Activated T-cell treated with anti-CD3 and anti-CD28 coated beads, Interleukin-2, amount 50 U/mL, for 24 hours (primary cell): Measurements from ENCODE around the gene EXOC1L.

Experiments
- DNase-seq: peaks from one replicate; pipeline ENCODE4 v3.0.0-alpha.2; 2020
- H3K27ac Mint-ChIP-seq: 2 replicates; pipeline ENCODE4 v1.8.0; 2020; ENCODE audit warnings: mild to moderate bottlenecking, mixed read lengths
- H3K27me3 Mint-ChIP-seq: 2 replicates; pipeline ENCODE4 v1.8.0; 2020; ENCODE audit warnings: mixed read lengths
- H3K36me3 Mint-ChIP-seq: 2 replicates; pipeline ENCODE4 v1.8.0; 2020; ENCODE audit warnings: low read depth, mixed read lengths
- H3K4me1 Mint-ChIP-seq: 2 replicates; pipeline ENCODE4 v1.8.0; 2020; ENCODE audit warnings: low read depth, mixed read lengths
- H3K4me3 Mint-ChIP-seq: 2 replicates; pipeline ENCODE4 v1.8.0; 2020; ENCODE audit warnings: mild to moderate bottlenecking, moderate library complexity, mixed read lengths
- H3K9me3 Mint-ChIP-seq: 2 replicates; pipeline ENCODE4 v1.8.0; 2020; ENCODE audit warnings: mixed read lengths

EXOC1L gene, protein sequence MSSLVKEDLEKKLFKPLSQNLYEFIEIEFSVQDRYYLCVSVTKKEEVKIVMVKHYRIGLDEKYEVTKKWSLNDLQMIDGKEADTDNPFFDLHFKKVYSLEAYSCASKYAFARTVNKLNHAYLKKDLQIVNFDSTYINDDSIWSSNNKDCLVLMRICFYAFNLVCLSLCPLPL

DNA sequence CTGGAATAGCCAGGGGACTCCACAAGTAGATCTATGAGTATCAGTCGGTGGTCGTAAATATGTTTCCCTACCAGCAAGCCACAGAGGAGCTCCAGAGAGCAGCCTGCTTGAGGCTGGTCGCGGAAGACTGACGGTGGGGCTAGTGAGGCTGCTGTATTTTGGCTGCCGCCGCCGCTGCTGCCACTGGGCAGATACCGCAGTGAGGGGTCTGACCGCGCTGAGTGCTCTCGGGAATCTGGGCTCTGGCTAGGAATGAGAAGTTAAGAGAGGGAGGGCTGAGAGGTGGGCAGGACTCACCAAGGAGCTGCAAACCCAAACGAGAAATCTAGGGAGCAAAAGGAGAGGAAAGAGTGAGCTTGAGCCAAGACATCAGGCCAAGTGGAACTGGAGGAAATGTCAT lies at the start of gene EXOC1L:
Gene EXOC1L (plus strand): TSS at position 157 of the 400 bp plus-strand sequence. CDS start 237 bp downstream, at position 394.
- no peak for DNase-seq
- peak within 1 kb of the TSS; percentile 53 for H3K4me3 Mint-ChIP-seq
- H3K4me1 Mint-ChIP-seq, result peaks cover 7% of the 10 kb centered on the region
- H3K36me3 Mint-ChIP-seq, result no peaks in the 10 kb centered on the region
- H3K27me3 Mint-ChIP-seq, result peaks cover 19% of the 10 kb centered on the region
- H3K27ac Mint-ChIP-seq, result no peak within 1 kb of the TSS
- no peaks in the 10 kb centered on the region for H3K9me3 Mint-ChIP-seq

DNA sequence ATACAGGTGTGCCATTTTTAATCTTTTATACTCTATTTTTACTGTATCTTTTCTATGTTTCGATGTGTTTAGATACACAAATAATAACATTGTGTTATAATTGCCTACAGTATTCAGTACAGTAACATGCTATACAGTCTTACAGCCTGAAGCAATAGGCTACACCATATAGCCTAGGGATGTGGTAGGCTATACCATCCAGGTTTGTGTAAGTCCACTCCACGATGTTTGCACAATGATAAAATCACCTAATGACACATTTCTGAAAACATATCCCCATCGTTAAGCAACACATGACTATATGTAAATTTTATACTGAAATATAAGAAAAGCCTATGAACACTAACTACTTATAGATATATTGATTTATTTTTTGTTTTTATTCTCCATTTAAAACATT lies 48.9 kb upstream of the EXOC1L start:
- Mint-ChIP-seq H3K36me3 (no peaks in the 10 kb centered on the region), H3K27ac (no peak overlapping the region), H3K4me1 (no peaks in the 10 kb centered on the region), H3K4me3 (no peak overlapping the region), H3K27me3 (peaks cover 23% of the 10 kb centered on the region), H3K9me3 (no peaks in the 10 kb centered on the region)
- no peak for DNase-seq

DNA sequence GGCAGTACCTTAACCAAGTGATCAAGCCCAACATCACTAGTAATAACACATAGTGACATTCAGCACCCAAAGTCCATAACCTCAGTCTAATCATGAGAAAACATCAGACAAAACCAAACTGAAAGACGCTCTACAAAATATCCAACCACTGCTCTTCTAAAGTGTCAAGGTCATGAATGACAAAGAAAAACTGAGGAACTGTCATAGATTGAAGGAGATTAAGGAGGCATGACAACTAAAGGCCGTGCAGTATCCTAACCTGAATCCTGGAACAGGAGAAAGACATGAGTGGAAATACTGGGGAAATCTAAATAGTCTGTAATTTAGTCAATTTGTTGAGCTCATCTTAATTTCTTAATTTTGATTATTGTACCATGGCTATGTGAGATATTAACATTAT lies 38.2 kb upstream of the EXOC1L start:
- H3K27me3 Mint-ChIP-seq, result peaks cover 2% of the 10 kb centered on the region
- H3K4me1 Mint-ChIP-seq, result no peaks in the 10 kb centered on the region
- H3K4me3 Mint-ChIP-seq, result no peak overlapping the region
- H3K36me3 Mint-ChIP-seq, result no peaks in the 10 kb centered on the region
- H3K9me3 Mint-ChIP-seq, result no peaks in the 10 kb centered on the region
- H3K27ac Mint-ChIP-seq, result no peak overlapping the region
- DNase-seq, result no peak

DNA sequence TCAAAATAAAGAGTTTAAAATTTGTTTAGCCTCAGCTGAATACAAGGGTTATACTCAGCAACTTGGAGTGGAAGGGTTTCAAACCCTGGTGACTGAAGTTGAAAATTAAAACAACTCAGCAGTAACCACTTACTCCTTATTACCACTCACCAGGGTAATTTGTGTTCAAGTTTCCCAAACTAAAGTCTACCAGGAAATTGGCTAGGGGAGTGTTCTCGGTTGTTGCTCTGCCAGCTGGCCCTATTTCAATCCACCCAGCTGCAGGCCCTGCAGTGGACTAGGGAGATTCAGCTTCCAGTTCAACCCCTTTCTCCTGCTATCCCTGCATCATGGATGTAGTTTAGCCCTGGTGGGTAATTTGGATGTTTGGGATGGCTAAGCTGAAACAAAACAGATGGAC lies 37.8 kb upstream of the EXOC1L start:
- Mint-ChIP-seq H3K36me3 (no peaks in the 10 kb centered on the region), H3K27ac (no peak overlapping the region), H3K9me3 (no peaks in the 10 kb centered on the region), H3K4me1 (no peaks in the 10 kb centered on the region), H3K27me3 (peaks cover 2% of the 10 kb centered on the region), H3K4me3 (no peak overlapping the region)
- DNase-seq, result no peak

DNA sequence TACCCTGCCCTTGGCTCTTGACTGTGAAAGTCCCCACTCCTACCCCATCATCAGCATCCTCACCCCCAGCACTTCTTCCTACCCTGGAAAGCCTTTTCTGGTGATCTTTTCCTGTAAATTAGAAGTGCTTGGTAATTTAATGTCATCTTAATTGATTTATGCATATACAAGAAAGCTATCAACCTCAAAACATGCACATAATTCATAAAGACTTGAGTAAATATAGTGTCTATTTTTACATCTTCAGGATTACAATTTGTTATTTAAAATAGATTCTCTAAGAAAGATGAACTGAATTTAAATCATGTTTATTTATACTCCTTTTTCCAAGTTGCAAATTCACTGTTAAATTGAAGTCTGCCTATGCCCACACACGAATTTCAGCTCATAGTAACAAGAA lies 36.0 kb upstream of the EXOC1L start:
- Mint-ChIP-seq H3K4me3 (no peak overlapping the region), H3K4me1 (no peaks in the 10 kb centered on the region), H3K36me3 (no peaks in the 10 kb centered on the region), H3K9me3 (no peaks in the 10 kb centered on the region), H3K27me3 (peaks cover 2% of the 10 kb centered on the region), H3K27ac (no peak overlapping the region)
- DNase-seq, result no peak

DNA sequence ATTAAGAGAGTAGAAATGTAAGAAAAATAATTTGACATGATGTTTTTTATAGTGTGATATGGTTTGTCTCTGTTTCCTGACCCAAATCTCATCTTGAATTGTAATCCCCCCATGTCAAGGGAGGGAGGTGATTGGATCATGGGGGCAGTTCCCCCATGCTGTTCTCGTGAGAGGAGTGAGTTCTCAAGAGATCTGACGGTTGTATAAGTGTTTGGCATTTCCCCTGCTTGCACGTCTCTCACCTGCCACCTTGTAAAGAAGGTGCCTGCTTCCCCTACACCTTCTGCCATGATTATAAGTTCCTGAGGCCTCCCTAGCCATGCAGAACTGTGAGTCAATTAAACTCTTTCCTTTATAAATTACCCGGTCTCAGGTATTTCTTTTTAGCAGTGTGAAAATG lies 34.8 kb upstream of the EXOC1L start:
- Mint-ChIP-seq H3K4me3 (no peak overlapping the region), H3K27me3 (peaks cover 2% of the 10 kb centered on the region), H3K4me1 (no peaks in the 10 kb centered on the region), H3K9me3 (no peaks in the 10 kb centered on the region), H3K36me3 (no peaks in the 10 kb centered on the region), H3K27ac (no peak overlapping the region)
- DNase-seq, result no peak

DNA sequence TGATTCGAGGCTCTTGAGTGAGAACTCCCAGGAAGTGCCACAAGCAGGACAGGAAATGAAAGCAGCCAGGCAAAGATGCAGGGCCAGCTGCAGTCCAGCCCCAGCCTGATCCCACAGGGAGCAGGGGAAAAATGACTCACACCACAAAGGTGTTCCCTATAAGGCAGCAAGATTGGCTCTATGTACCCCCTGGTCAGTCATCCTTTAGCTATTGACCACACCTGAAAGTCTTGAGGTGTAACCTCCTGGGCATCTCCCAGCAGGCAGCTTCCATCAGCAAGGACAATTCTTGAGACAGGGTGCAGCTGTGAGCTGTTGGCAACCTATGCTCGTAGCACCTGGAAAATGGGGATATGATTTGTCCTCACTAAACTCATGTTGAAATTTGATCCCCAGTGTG lies 27.9 kb upstream of the EXOC1L start:
- Mint-ChIP-seq H3K36me3 (no peaks in the 10 kb centered on the region), H3K9me3 (no peaks in the 10 kb centered on the region), H3K27me3 (peaks cover 53% of the 10 kb centered on the region)

DNA sequence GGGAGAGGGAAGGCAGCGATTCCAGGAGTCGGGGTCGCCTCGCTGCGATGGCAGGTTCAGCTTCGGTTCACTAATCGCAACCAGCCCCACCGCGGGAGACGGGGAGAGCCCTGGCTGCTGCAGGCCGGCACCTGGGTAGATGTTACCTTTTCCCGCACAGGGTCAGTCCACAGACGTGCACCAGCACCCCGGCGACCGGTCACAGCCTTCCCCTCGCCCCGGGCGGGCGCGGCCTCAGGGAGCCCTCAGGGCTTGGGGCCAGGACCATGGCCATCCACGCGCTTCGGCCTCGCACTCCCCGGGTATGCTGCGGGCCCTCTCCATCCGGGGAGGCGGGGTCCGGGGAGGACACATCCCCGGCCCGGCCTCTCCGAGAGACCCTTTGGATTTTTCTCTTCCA lies 26.1 kb upstream of the EXOC1L start:
- no peak for DNase-seq
- peaks cover 63% of the 10 kb centered on the region for H3K27me3 Mint-ChIP-seq
- peaks cover 3% of the 10 kb centered on the region for H3K4me1 Mint-ChIP-seq
- no peaks in the 10 kb centered on the region for H3K36me3 Mint-ChIP-seq
- H3K9me3 Mint-ChIP-seq, result no peaks in the 10 kb centered on the region
- no peak overlapping the region for H3K4me3 Mint-ChIP-seq
- no peak overlapping the region for H3K27ac Mint-ChIP-seq

More for the DNA sequence above, 27.9 kb upstream of the EXOC1L start:
- Mint-ChIP-seq H3K27ac (no peak overlapping the region), H3K4me3 (no peak overlapping the region), H3K4me1 (peaks cover 3% of the 10 kb centered on the region)
- no peak for DNase-seq

DNA sequence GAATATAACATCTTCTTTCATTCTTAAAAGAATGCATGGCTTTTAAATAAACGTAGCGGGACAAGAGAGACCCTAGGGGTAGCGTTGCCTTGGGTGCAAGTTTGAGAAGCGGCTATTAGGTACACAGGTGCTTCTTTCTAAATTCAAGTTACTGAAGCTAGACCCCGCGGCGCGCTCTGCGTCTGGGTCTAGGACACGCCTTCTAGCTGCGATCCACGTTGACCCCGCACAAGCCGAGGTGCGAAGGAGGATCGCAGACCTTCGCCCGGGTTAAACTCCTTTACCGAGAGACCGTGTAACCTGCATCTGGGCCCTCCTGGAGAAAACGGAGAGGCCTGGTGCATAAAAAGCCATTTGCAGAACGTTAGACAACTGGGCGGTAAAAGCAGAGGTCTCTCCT lies 25.5 kb upstream of the EXOC1L start:
- peaks cover 63% of the 10 kb centered on the region for H3K27me3 Mint-ChIP-seq
- no peak overlapping the region for H3K4me3 Mint-ChIP-seq
- H3K27ac Mint-ChIP-seq, result no peak overlapping the region
- H3K9me3 Mint-ChIP-seq, result no peaks in the 10 kb centered on the region
- no peak for DNase-seq
- no peaks in the 10 kb centered on the region for H3K36me3 Mint-ChIP-seq
- peaks cover 3% of the 10 kb centered on the region for H3K4me1 Mint-ChIP-seq

DNA sequence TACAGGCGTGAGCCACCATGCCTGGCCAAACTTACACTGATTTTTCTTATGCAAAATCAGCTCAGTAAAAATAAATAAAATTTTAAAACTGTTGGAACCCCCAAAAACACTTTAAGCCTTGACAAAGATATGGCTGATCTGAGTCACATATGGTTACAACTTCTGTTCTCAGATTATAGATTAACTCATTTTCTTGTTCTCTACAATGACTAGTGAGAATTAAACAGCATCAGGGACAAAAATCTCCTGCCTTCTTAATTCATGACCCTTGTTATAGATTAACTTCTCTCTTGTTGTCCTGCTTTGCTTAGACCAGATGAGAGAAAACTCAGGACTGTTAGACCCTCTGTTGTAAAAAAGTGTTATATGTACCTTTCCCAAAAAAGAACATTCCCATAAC lies 24.2 kb upstream of the EXOC1L start:
- no peak for DNase-seq
- Mint-ChIP-seq H3K4me1 (peaks cover 3% of the 10 kb centered on the region), H3K27me3 (peaks cover 60% of the 10 kb centered on the region), H3K27ac (no peak overlapping the region), H3K36me3 (no peaks in the 10 kb centered on the region), H3K9me3 (no peaks in the 10 kb centered on the region), H3K4me3 (no peak overlapping the region)

DNA sequence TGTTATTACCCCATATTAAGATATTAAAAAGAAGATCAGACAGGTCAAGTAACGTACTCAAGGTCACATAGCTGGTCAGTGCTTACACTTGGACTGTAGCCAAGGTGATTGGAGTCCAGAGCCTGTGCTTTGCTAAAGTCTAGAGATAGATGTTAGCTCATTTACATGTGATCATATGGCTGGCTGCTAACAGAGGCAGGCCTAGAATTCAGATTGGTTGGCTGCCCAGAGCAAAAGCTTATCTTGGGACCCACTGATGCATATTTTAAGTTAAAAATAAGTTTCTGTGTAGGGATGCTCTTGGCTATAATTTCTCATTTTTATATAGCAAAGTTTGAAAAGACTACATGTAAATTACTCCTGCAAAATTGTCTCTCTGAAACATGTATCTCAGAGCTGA lies 18.1 kb upstream of the EXOC1L start:
- Mint-ChIP-seq H3K4me3 (no peak overlapping the region), H3K27me3 (peaks cover 25% of the 10 kb centered on the region), H3K4me1 (no peaks in the 10 kb centered on the region), H3K36me3 (no peaks in the 10 kb centered on the region), H3K9me3 (no peaks in the 10 kb centered on the region), H3K27ac (no peak overlapping the region)
- DNase-seq, result no peak

DNA sequence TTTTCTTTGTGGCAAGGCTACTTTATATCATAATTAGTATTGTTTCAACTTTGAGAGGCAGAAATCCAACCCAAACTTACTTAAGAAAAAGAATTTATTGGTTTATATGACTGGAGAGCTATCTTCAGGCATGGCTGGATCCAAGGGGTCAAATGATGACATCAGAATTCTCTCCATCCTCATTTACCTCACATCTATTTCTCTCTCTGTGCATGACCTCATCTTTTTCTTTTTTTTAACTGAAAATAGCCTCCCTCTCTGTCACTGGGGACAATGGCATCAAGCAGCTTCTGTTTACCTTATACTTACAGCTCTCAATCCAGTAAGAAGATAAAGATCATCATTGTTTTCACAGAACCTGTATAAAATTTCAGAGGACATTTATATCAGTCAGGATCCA lies 12.0 kb upstream of the EXOC1L start:
- H3K27me3 Mint-ChIP-seq, result peaks cover 24% of the 10 kb centered on the region
- no peaks in the 10 kb centered on the region for H3K36me3 Mint-ChIP-seq
- no peak overlapping the region for H3K27ac Mint-ChIP-seq
- DNase-seq, result no peak
- no peaks in the 10 kb centered on the region for H3K4me1 Mint-ChIP-seq
- H3K4me3 Mint-ChIP-seq, result no peak overlapping the region
- no peaks in the 10 kb centered on the region for H3K9me3 Mint-ChIP-seq

DNA sequence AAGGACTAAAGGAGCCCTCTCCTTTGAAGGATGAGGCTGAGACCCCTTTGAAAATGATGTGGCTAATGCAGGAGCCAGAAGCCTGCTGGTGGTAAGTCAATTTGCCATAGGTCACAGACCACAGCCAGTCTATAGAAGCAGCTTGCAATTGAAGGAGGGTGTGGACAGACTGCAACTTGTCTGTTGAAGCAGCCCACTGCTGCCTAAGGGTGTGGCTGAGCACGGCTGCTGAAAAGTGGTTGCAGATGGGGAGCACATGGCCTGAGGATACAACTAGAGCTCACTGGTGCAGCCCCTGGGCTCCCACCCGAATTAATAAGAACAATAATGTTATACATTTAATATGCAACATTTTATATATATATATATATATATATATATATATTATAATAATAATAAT lies 11.4 kb upstream of the EXOC1L start:
- Mint-ChIP-seq H3K27me3 (peaks cover 21% of the 10 kb centered on the region), H3K9me3 (no peaks in the 10 kb centered on the region), H3K4me3 (no peak overlapping the region), H3K4me1 (no peaks in the 10 kb centered on the region), H3K36me3 (no peaks in the 10 kb centered on the region), H3K27ac (no peak overlapping the region)
- DNase-seq, result no peak

DNA sequence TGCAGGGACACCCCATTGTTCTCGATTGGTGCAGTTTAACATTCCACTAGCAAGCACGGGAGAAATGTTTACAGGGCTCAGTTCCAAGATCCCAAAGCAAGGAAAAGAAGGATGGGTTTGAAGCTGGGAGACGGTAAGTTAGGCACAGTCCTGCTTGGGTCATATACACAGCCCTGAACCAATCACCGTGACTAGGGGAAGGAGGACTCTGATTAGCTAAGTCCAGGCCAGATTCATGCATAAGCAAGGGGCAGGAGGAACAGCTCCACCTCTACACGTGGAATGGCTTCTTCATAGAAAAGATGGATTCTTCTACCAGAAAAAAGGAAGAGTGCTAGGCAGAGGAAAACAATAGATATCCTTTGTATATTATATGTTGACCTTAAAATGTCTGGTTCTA lies 11.0 kb upstream of the EXOC1L start:
- Mint-ChIP-seq H3K4me3 (no peak overlapping the region), H3K9me3 (no peaks in the 10 kb centered on the region), H3K27ac (no peak overlapping the region), H3K4me1 (no peaks in the 10 kb centered on the region), H3K27me3 (peaks cover 20% of the 10 kb centered on the region), H3K36me3 (no peaks in the 10 kb centered on the region)
- DNase-seq, result no peak

DNA sequence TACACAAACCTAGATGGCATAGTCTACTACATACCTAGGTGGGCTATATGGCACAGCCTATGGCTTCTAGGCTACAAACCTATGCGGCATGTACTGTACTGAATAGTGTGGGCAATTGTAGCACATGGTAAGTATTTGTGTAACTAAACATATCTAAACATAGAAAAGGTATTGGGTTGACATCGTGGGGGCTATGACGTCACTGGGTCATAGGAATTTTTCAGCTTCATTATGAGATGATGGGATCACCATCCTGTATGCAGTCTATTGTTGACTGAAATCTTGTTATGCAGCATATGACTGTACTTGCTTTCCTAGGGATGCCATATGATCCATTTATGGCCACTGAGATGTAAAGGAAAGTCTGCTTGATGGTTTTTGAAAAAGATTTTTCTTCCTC lies 1.9 kb upstream of the EXOC1L start:
- Mint-ChIP-seq H3K27me3 (peaks cover 19% of the 10 kb centered on the region), H3K4me1 (peaks cover 7% of the 10 kb centered on the region), H3K36me3 (no peaks in the 10 kb centered on the region), H3K4me3 (no peak overlapping the region), H3K9me3 (no peaks in the 10 kb centered on the region), H3K27ac (no peak overlapping the region)
- no peak for DNase-seq

DNA sequence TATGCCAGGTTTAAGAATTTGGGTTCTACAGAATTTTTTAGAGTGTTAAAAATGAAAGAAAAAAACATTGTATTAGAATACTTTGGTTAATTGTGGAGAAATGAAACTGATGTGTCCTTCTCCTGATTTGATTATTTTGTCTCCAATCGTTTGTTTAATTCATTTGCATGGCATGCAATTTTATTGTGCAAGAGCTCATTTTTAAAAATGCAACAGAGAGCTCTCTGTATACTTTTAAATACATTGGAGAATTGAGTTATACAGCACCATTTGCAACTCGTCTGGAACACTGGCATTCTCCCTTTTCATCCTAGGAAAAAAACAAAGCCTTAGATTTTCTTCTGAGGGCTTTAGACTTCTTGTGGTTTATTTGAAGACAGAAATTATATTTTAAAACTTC lies 689 bp downstream of the EXOC1L start:
- H3K27me3 Mint-ChIP-seq, result peaks cover 19% of the 10 kb centered on the region
- peaks cover 7% of the 10 kb centered on the region for H3K4me1 Mint-ChIP-seq
- H3K9me3 Mint-ChIP-seq, result no peaks in the 10 kb centered on the region
- no peak for DNase-seq
- H3K27ac Mint-ChIP-seq, result no peak overlapping the region
- no peak overlapping the region for H3K4me3 Mint-ChIP-seq
- no peaks in the 10 kb centered on the region for H3K36me3 Mint-ChIP-seq
